ENCODE measurements around the gene C1QBP.

C1QBP gene

DNA sequence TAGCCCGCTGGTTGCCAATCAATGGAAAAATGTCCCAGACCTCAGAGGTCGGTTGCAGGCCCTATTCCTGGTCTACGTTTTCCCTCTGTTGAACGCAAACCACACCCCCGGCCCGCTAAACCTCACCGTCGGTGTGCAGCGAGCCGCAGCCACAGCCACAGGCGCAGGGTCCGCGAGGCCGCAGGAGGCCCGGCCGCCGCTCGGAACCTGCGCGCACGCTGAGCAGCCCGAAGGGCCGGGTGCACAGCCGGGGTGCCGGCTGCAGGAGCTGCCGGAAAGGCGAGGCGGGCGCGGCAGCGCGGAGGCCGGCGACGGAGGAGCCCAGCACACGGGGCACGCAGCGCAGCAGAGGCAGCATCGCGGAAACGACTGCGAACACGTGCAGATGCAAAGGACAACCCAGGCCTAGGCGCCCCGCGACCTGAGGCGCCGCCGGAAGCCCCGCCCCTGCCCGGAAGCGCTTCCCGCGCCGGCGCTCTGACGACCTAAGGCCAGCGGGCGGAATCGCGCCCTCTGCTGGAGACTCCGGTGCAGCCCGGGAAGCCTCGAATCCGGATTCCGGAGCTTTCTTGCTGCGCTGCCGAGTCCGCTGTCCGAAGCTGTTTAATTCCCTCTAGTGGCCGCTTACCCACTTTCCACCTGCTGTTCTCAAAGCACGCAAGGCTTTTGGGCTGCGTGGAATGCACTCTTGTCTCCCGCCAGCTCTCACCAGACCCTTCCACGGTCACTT lies at the start of gene C1QBP:
Gene C1QBP (minus strand): TSS at position 440 of the 730 bp plus-strand sequence. CDS start 82 bp downstream, at position 358.
- peak within 1 kb of the TSS; percentile 61 for H3K4me3 ChIP-seq (replicated peaks; ENCODE audit: low read depth, low read length)
- DNase-seq (ENCODE audit: extremely low read depth, low read depth) = peak; percentile 82
- TF ChIP-seq, protein P1, sequence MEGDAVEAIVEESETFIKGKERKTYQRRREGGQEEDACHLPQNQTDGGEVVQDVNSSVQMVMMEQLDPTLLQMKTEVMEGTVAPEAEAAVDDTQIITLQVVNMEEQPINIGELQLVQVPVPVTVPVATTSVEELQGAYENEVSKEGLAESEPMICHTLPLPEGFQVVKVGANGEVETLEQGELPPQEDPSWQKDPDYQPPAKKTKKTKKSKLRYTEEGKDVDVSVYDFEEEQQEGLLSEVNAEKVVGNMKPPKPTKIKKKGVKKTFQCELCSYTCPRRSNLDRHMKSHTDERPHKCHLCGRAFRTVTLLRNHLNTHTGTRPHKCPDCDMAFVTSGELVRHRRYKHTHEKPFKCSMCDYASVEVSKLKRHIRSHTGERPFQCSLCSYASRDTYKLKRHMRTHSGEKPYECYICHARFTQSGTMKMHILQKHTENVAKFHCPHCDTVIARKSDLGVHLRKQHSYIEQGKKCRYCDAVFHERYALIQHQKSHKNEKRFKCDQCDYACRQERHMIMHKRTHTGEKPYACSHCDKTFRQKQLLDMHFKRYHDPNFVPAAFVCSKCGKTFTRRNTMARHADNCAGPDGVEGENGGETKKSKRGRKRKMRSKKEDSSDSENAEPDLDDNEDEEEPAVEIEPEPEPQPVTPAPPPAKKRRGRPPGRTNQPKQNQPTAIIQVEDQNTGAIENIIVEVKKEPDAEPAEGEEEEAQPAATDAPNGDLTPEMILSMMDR (IDR thresholded peaks at IDR 0.05; ENCODE audit: low read depth, low read length, missing control alignments) = peak; percentile 97

DNA sequence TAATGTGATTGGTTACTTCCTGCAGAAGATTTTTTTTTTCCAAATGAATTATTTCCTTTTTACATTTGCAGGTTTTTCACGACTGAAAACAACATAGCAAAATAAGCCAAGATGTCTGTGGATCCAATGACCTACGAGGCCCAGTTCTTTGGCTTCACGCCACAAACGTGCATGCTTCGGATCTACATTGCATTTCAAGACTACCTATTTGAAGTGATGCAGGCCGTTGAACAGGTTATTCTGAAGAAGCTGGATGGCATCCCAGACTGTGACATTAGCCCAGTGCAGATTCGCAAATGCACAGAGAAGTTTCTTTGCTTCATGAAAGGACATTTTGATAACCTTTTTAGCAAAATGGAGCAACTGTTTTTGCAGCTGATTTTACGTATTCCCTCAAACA lies 49.8 kb upstream of the C1QBP start:
- no peak for DNase-seq (ENCODE audit: extremely low read depth, low read depth)
- TF ChIP-seq, protein P1 (IDR thresholded peaks at IDR 0.05; ENCODE audit: low read depth, low read length, missing control alignments) = no peak

GRCh38 chr17:5486206-5487124 lies 47.5 kb upstream of the C1QBP start, which contains the start of gene MIS12:
Gene MIS12 (plus strand): TSS chr17:5486566. CDS start chr17:5488863, 2,297 bp downstream.
- TF ChIP-seq, protein P1 (IDR thresholded peaks at IDR 0.05; ENCODE audit: low read depth, low read length, missing control alignments) = no peak
- H3K4me3 ChIP-seq (replicated peaks; ENCODE audit: low read depth, low read length) = peak within 1 kb of the TSS; percentile 96
- peak; percentile 96 for DNase-seq (ENCODE audit: extremely low read depth, low read depth)

More for the DNA sequence above, 49.8 kb upstream of the C1QBP start:
- no peak overlapping the region for H3K4me3 ChIP-seq (replicated peaks; ENCODE audit: low read depth, low read length)

DNA sequence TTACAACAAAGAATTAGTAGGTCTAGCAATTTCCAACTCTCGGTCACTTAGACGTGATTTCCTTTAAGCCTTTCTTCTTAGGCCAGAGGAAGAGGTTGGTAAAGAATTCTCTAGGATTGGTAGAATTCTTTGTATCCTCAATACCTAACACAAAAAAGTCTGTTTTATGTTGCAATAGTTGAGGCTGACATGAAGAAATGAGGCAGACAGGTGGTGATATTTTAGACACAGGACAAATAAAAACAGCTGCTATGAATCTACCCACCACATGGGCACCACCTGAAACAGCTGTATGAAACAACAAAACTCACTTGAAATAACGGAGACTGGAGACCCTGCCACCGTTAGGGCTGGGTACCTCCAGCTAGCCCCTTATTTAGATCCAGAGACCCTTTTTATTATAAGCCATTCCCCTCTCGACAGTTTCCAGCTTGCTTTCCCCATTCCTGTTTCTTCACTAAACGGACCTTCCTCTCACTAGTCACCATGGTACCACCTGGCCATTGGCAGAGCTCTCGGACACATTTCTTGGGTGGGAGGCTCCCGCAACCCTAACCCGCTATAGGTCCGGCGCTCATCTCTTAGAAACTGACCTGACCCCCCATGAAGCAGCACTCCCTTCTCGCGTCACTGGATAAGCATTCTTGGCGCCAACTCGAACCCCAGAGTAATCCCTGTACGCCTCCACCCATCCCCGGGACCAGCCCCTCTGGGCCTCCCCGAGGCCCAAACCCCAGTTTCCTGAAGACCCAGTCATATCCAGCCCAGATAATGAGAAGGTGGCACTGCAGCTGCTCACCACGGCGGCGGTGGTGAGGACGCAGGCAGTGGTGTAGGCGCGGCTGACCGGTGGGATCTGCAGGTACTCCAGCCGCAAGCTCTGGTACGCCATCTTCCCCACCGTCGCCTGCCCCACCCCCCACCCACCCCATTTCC lies 46.6 kb upstream of the C1QBP start, which contains the start of gene DERL2:
Gene DERL2 (minus strand): TSS at position 909 of the 936 bp plus-strand sequence. CDS start 17 bp downstream, at position 892.
- no peak for DNase-seq (ENCODE audit: extremely low read depth, low read depth)
- peak within 1 kb of the TSS; percentile 96 for H3K4me3 ChIP-seq (replicated peaks; ENCODE audit: low read depth, low read length)
- TF ChIP-seq, protein P1 (IDR thresholded peaks at IDR 0.05; ENCODE audit: low read depth, low read length, missing control alignments) = no peak

DNA sequence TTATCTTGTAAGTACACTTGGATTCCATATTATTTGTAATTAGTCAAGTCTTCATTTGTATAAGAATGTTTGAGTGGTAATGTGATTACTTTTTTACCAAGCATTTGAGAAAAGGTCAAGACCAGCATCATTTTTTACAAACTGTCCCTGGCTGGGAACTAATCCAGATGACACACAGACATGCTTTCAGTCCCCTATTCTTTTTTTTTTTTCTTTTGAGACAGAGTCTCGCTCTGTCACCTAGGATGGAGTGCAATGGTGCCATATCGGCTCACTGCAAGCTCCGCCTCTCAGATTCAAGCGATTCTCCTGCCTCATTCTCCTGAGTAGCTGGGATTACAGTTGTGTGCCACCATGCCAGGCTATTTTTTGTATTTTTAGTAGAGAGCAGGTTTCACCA lies 42.5 kb upstream of the C1QBP start:
- TF ChIP-seq, protein P1 (IDR thresholded peaks at IDR 0.05; ENCODE audit: low read depth, low read length, missing control alignments) = no peak
- H3K4me3 ChIP-seq (replicated peaks; ENCODE audit: low read depth, low read length) = no peak overlapping the region
- DNase-seq (ENCODE audit: extremely low read depth, low read depth) = no peak

DNA sequence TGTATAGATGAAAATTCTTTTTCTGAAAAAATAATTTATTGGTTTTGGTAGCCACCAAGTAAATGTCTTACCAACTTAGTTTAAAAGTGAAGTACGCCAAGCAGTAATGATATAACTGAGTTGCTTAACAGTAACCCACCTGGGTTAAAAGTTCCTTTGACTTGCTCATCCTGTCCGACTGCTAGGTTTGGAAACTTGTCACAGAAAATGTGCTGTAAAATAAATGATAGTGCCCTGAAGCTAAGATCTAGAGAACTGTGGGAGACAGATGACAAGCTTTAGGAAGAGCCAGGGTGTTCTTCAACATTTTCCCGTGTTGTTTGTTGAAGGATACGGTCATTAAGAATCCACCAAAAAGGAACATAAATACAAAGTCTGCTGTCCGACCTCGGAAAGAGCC lies 42.0 kb upstream of the C1QBP start:
- TF ChIP-seq, protein P1 (IDR thresholded peaks at IDR 0.05; ENCODE audit: low read depth, low read length, missing control alignments) = no peak
- no peak for DNase-seq (ENCODE audit: extremely low read depth, low read depth)
- H3K4me3 ChIP-seq (replicated peaks; ENCODE audit: low read depth, low read length) = no peak overlapping the region
